B cell (primary cell): ENCODE data around the gene UNC5C. TPM values are rescaled to one million over a fixed set of nuclear protein-coding genes. Genes with fewer than 3 reads are reported as not detected.

Source experiments
- ATAC-seq: fragments of 200-7000 bp; cut with Tn5 transposase; one replicate; pipeline ENCODE4 v1.10.0; 2021; ENCODE audit warnings: low read depth, mild to moderate bottlenecking, moderate number of reproducible peaks, moderate library complexity
- CTCF ChIA-PET: fragments of 350-600 bp; sonication (Branson Sonifier 250); formaldehyde crosslinking; loops from one replicate; lab custom pipeline; 2021; ENCODE audit warnings: antibody characterized with exemption, inconsistent platforms; lab: Charles Lee
- POLR2A ChIA-PET: fragments of 350-600 bp; sonication (Branson Sonifier 250); formaldehyde crosslinking; loops from one replicate; lab custom pipeline; 2021; ENCODE audit warnings: antibody characterized with exemption; lab: Charles Lee
- DNase-seq: peaks from one replicate; pipeline ENCODE4 v3.0.0; 2013
- H2AFZ ChIP-seq: 2 replicates; pipeline ENCODE4 v1.6.1; 2012; ENCODE audit warnings: mild to moderate bottlenecking, low read depth, low read length; ENCODE audit not compliant: insufficient read depth, poor library complexity, severe bottlenecking
- H3K27ac ChIP-seq, 2 donors: 1 replicate in 1 of 2; 2 replicates in 1 of 2; pipeline ENCODE4 v1.5.1; 2012 to 2013; ENCODE audit warnings: low read length in 2 of 2, mild to moderate bottlenecking in 2 of 2, moderate library complexity in 1 of 2
- H3K27me3 ChIP-seq, 4 experiments: fragments of 200-600 bp in 1 of 4; sonication (generic) in 1 of 4; replicated peaks in 1 of 4; 1 replicate in 2 of 4; 2 replicates in 2 of 4; pipeline versions ENCODE4 v1.6.1 to v1.7.0; 2013 to 2016; ENCODE audit warnings: low read length in 3 of 4, mild to moderate bottlenecking in 2 of 4, mixed read lengths in 1 of 4, moderate library complexity in 1 of 4; ENCODE audit not compliant: insufficient read depth in 4 of 4, control insufficient read depth in 3 of 4; ENCODE audit errors: control extremely low read depth in 1 of 4
- H3K36me3 ChIP-seq, 2 experiments: replicated peaks in 1 of 2; 1 replicate in 1 of 2; 2 replicates in 1 of 2; pipeline versions ENCODE4 v1.6.1 to v1.7.1; 2013; ENCODE audit warnings: low read length in 1 of 2; ENCODE audit not compliant: insufficient read depth in 2 of 2, control insufficient read depth in 1 of 2; ENCODE audit errors: control extremely low read depth in 1 of 2, extremely low read depth in 1 of 2
- H3K4me1 ChIP-seq, 2 donors: fragments of 200-600 bp in 1 of 2; sonication (generic) in 1 of 2; 1 replicate in 1 of 2; 2 replicates in 1 of 2; pipeline versions ENCODE4 v1.5.1 to v1.6.1; 2013 to 2017; ENCODE audit warnings: low read length in 2 of 2; ENCODE audit not compliant: control insufficient read depth in 2 of 2, insufficient read depth in 2 of 2
- H3K4me2 ChIP-seq: replicated peaks from 2 replicates; pipeline ENCODE3; 2012; ENCODE audit warnings: mild to moderate bottlenecking, low read depth, low read length; ENCODE audit not compliant: poor library complexity, severe bottlenecking
- H3K4me3 ChIP-seq, 5 experiments: fragments of 200-600 bp in 1 of 5; sonication (generic) in 1 of 5; 1 replicate in 3 of 5; 2 replicates in 2 of 5; pipeline versions ENCODE4 v1.5.1 to v1.7.0; 2011 to 2016; ENCODE audit warnings: low read length in 4 of 5, mild to moderate bottlenecking in 4 of 5, low read depth in 2 of 5, control low read depth in 1 of 5, moderate library complexity in 1 of 5; ENCODE audit not compliant: insufficient read depth in 1 of 5; ENCODE audit errors: control extremely low read depth in 1 of 5, extremely low read depth in 1 of 5
- H3K79me2 ChIP-seq: fragments of 200-600 bp; sonication (generic); one replicate; pipeline ENCODE4 v1.6.0; 2016; ENCODE audit warnings: low read length; ENCODE audit not compliant: control insufficient read depth, insufficient read depth
- H3K9ac ChIP-seq: fragments of 200-600 bp; sonication (generic); 2 replicates; pipeline ENCODE4 v1.6.1; 2017; ENCODE audit warnings: mild to moderate bottlenecking, low read length, moderate library complexity
- H3K9me3 ChIP-seq, 3 donors: one replicate each; pipeline versions ENCODE4 v1.6.1 to v1.7.1; 2013; ENCODE audit warnings: low read length in 2 of 3; ENCODE audit not compliant: control insufficient read depth in 2 of 3, insufficient read depth in 1 of 3; ENCODE audit errors: control extremely low read depth in 1 of 3
- H4K20me1 ChIP-seq: 2 replicates; pipeline ENCODE4 v1.6.0; 2012; ENCODE audit warnings: mild to moderate bottlenecking, low read length; ENCODE audit not compliant: insufficient read depth, control insufficient read depth, poor library complexity, severe bottlenecking
- H3K27ac Mint-ChIP-seq: one replicate; pipeline ENCODE4 v1.8.0; 2021; ENCODE audit warnings: mixed read lengths
- H3K27me3 Mint-ChIP-seq: one replicate; pipeline ENCODE4 v1.8.0; 2021; ENCODE audit warnings: mixed read lengths
- H3K4me1 Mint-ChIP-seq: one replicate; pipeline ENCODE4 v1.8.0; 2021; ENCODE audit warnings: mixed read lengths
- H3K4me3 Mint-ChIP-seq: one replicate; pipeline ENCODE4 v1.8.0; 2021; ENCODE audit warnings: mixed read lengths
- H3K9me3 Mint-ChIP-seq: one replicate; pipeline ENCODE4 v1.8.0; 2022; ENCODE audit warnings: mixed read lengths; ENCODE audit not compliant: insufficient read depth
- CTCF ChIP-seq: fragments of 200-600 bp; IDR thresholded peaks from one replicate; pipeline ENCODE4 v1.8.0; 2022; ENCODE audit warnings: antibody characterized with exemption, mild to moderate bottlenecking
- EZH2 ChIP-seq: IDR thresholded peaks from 2 replicates; pipeline ENCODE4 v1.6.1; 2012; ENCODE audit warnings: borderline replicate concordance, low read depth, mild to moderate bottlenecking, moderate library complexity, low read length; ENCODE audit not compliant: insufficient read depth, poor library complexity, severe bottlenecking
- WGBS: methylation state at CpG from one replicate; pipeline ENCODE4 v1.1.5; 2013; ENCODE audit warnings: missing lambda C conversion rate; ENCODE audit not compliant: insufficient coverage; 5-methylcytosine and 5-hydroxymethylcytosine counted together
- intact Hi-C: fragments of 100-400 bp; cut with micrococcal nuclease; formaldehyde crosslinking; loops from one replicate; pipeline ENCODE4 v1.10.0; 2022
- polyA plus RNA-seq: library from polyadenylated mRNA; depleted of rRNA; stranded (reverse); fragments of >200 nt; gene quantifications from 2 replicates; pipeline ENCODE4 v1.2.3, GENCODE V29; 2012
- total RNA-seq, 2 donors: library from RNA; stranded (reverse); fragments of 120-200 nt in 1 of 2; gene quantifications; 1 replicate in 1 of 2; 2 replicates in 1 of 2; pipeline versions ENCODE4 v1.2.3 to v1.2.4, GENCODE V29; 2013 to 2022

UNC5C gene
- total and polyA plus RNA-seq, 2 donors (not counting 1 experiment from before 2014, with no cell fraction given), result not detected

- Mint-ChIP-seq H3K27me3 (no peaks in the 10 kb centered on the region), H3K27ac (no peak overlapping the region), H3K4me3 (no peak overlapping the region), H3K4me1 (no peaks in the 10 kb centered on the region), H3K9me3 (peaks cover 4% of the 10 kb centered on the region)
- WGBS, result 63% methylated on average over 1 of the region's 4 CpGs
- H3K9ac ChIP-seq, result no peak overlapping the region
- no peak for TF ChIP-seq EZH2
- no peak for TF ChIP-seq CTCF
- no peak overlapping the region for H3K27ac ChIP-seq
- no peak overlapping the region for H3K4me2 ChIP-seq
- H3K4me3 ChIP-seq, result no peak overlapping the region
- no peak for DNase-seq
- ChIA-PET CTCF (no interaction called here), POLR2A (no interaction called here)
- intact Hi-C loops, result no loop called here
- H4K20me1 ChIP-seq, result no peaks in the 10 kb centered on the region
- H3K36me3 ChIP-seq, result no peaks in the 10 kb centered on the region
- H2AFZ ChIP-seq, result no peak overlapping the region
- H3K79me2 ChIP-seq, result no peaks in the 10 kb centered on the region
- H3K27me3 ChIP-seq, result no peaks in the 10 kb centered on the region
- H3K9me3 ChIP-seq, result no peaks in the 10 kb centered on the region
- ATAC-seq, result no peak
- H3K4me1 ChIP-seq, result no peaks in the 10 kb centered on the region
Observed at GRCh38 chr4:95381843-95382580, 166.8 kb downstream of the UNC5C start.

- ATAC-seq (no peak), DNase-seq (no peak)
- intact Hi-C loops, result no loop called here
- H3K27me3 ChIP-seq, result no peaks in the 10 kb centered on the region
- ChIA-PET CTCF (no interaction called here), POLR2A (no interaction called here)
- H3K4me1 Mint-ChIP-seq, result no peaks in the 10 kb centered on the region
- H3K36me3 ChIP-seq, result no peaks in the 10 kb centered on the region
- no peaks in the 10 kb centered on the region for H3K4me1 ChIP-seq
- no peaks in the 10 kb centered on the region for H4K20me1 ChIP-seq
- no peak overlapping the region for H3K4me2 ChIP-seq
- no peak overlapping the region for H3K4me3 ChIP-seq
- peaks cover 4% of the 10 kb centered on the region for H3K9me3 Mint-ChIP-seq
- H3K9me3 ChIP-seq, result no peaks in the 10 kb centered on the region
- TF ChIP-seq CTCF, result no peak
- no peak for TF ChIP-seq EZH2
- no peaks in the 10 kb centered on the region for H3K27me3 Mint-ChIP-seq
- no peak overlapping the region for H3K27ac ChIP-seq
- no peak overlapping the region for H2AFZ ChIP-seq
- H3K9ac ChIP-seq, result no peak overlapping the region
- 90% methylated on average over 11 of the region's 13 CpGs for WGBS
- H3K79me2 ChIP-seq, result no peaks in the 10 kb centered on the region
- H3K4me3 Mint-ChIP-seq, result no peak overlapping the region
- H3K27ac Mint-ChIP-seq, result no peak overlapping the region
Observed at GRCh38 chr4:95379633-95380032, 169.1 kb downstream of the UNC5C start.
